T-helper 2 cell treated with Interferon-gamma antibody and Interleukin-4, amounts not matched to agents 5 μg/mL and 100 μg/mL, for 36 hours (primary cell): ENCODE data around the gene NIPAL1.

ENCODE experiments used
- DNase-seq: peaks from one replicate; pipeline ENCODE4 v3.0.0; 2021; ENCODE audit warnings: low spot score
- H3K27ac Mint-ChIP-seq: one replicate; pipeline ENCODE4 v1.8.0; 2021; ENCODE audit warnings: mild to moderate bottlenecking, mixed read lengths
- H3K27me3 Mint-ChIP-seq: one replicate; pipeline ENCODE4 v1.8.0; 2021; ENCODE audit warnings: low read depth, mixed read lengths
- H3K36me3 Mint-ChIP-seq: one replicate; pipeline ENCODE4 v1.8.0; 2021; ENCODE audit warnings: low read depth, mixed read lengths
- H3K4me1 Mint-ChIP-seq: one replicate; pipeline ENCODE4 v1.8.0; 2021; ENCODE audit warnings: low read depth, mixed read lengths
- H3K4me3 Mint-ChIP-seq: one replicate; pipeline ENCODE4 v1.8.0; 2022; ENCODE audit warnings: mild to moderate bottlenecking, moderate library complexity, mixed read lengths
- H3K9me3 Mint-ChIP-seq: one replicate; pipeline ENCODE4 v1.8.0; 2021; ENCODE audit warnings: mixed read lengths

The NIPAL1 gene

GRCh38 chr4:48012824-48013223, 3.7 kb upstream of the NIPAL1 start:
- Mint-ChIP-seq H3K27me3 (peaks cover 18% of the 10 kb centered on the region), H3K27ac (no peak overlapping the region), H3K4me1 (peaks cover 10% of the 10 kb centered on the region), H3K9me3 (peaks cover 18% of the 10 kb centered on the region), H3K4me3 (no peak overlapping the region), H3K36me3 (no peaks in the 10 kb centered on the region)
- no peak for DNase-seq

- Mint-ChIP-seq H3K9me3 (peaks cover 12% of the 10 kb centered on the region), H3K4me3 (no peak overlapping the region), H3K27me3 (peaks cover 39% of the 10 kb centered on the region), H3K36me3 (no peaks in the 10 kb centered on the region), H3K27ac (no peak overlapping the region), H3K4me1 (peaks cover 10% of the 10 kb centered on the region)
- DNase-seq = no peak
These were observed 1.4 kb upstream of the NIPAL1 start for GRCh38 chr4:48015216-48015615.

- Mint-ChIP-seq H3K4me1 (peaks cover 10% of the 10 kb centered on the region), H3K4me3 (peak overlapping the region; percentile 71), H3K27ac (no peak overlapping the region), H3K27me3 (peaks cover 41% of the 10 kb centered on the region), H3K36me3 (no peaks in the 10 kb centered on the region), H3K9me3 (peaks cover 9% of the 10 kb centered on the region)
- no peak for DNase-seq
These were observed 894 bp upstream of the NIPAL1 start for GRCh38 chr4:48015678-48016077.

- no peak overlapping the region for H3K27ac Mint-ChIP-seq
These were observed 568 bp downstream of the NIPAL1 start for GRCh38 chr4:48017108-48017571.

GRCh38 chr4:48018112-48018511, 1.5 kb downstream of the NIPAL1 start:
- H3K4me3 Mint-ChIP-seq = no peak overlapping the region
- H3K27ac Mint-ChIP-seq = no peak overlapping the region
- peaks cover 13% of the 10 kb centered on the region for H3K4me1 Mint-ChIP-seq
- DNase-seq = no peak
- H3K36me3 Mint-ChIP-seq = no peaks in the 10 kb centered on the region
- no peaks in the 10 kb centered on the region for H3K9me3 Mint-ChIP-seq
- peaks cover 55% of the 10 kb centered on the region for H3K27me3 Mint-ChIP-seq

More at GRCh38 chr4:48017108-48017571, 568 bp downstream of the NIPAL1 start:
- peak; percentile 57 for DNase-seq
- Mint-ChIP-seq H3K4me3 (peak overlapping the region; percentile 53), H3K27me3 (peaks cover 48% of the 10 kb centered on the region), H3K9me3 (no peaks in the 10 kb centered on the region), H3K4me1 (peaks cover 13% of the 10 kb centered on the region), H3K36me3 (no peaks in the 10 kb centered on the region)

GRCh38 chr4:48021100-48021499, 4.5 kb downstream of the NIPAL1 start:
- DNase-seq = no peak
- no peaks in the 10 kb centered on the region for H3K9me3 Mint-ChIP-seq
- H3K27me3 Mint-ChIP-seq = peaks cover 54% of the 10 kb centered on the region
- no peak overlapping the region for H3K4me3 Mint-ChIP-seq
- H3K36me3 Mint-ChIP-seq = no peaks in the 10 kb centered on the region
- H3K4me1 Mint-ChIP-seq = peaks cover 9% of the 10 kb centered on the region
- no peak overlapping the region for H3K27ac Mint-ChIP-seq

GRCh38 chr4:48022192-48022799, 5.7 kb downstream of the NIPAL1 start:
- Mint-ChIP-seq H3K27me3 (peaks cover 52% of the 10 kb centered on the region), H3K4me3 (no peak overlapping the region), H3K36me3 (no peaks in the 10 kb centered on the region), H3K9me3 (no peaks in the 10 kb centered on the region), H3K4me1 (peaks cover 6% of the 10 kb centered on the region), H3K27ac (no peak overlapping the region)
- no peak for DNase-seq

GRCh38 chr4:48024522-48024921, 8.0 kb downstream of the NIPAL1 start:
- Mint-ChIP-seq H3K4me3 (no peak overlapping the region), H3K27ac (no peak overlapping the region)

GRCh38 chr4:48025005-48025404, 8.4 kb downstream of the NIPAL1 start:
- peaks cover 41% of the 10 kb centered on the region for H3K27me3 Mint-ChIP-seq
- no peaks in the 10 kb centered on the region for H3K9me3 Mint-ChIP-seq
- no peak for DNase-seq
- no peak overlapping the region for H3K27ac Mint-ChIP-seq
- peaks cover 15% of the 10 kb centered on the region for H3K4me1 Mint-ChIP-seq
- no peaks in the 10 kb centered on the region for H3K36me3 Mint-ChIP-seq
- no peak overlapping the region for H3K4me3 Mint-ChIP-seq

More at GRCh38 chr4:48024522-48024921, 8.0 kb downstream of the NIPAL1 start:
- Mint-ChIP-seq H3K4me1 (peaks cover 15% of the 10 kb centered on the region), H3K9me3 (no peaks in the 10 kb centered on the region), H3K36me3 (no peaks in the 10 kb centered on the region), H3K27me3 (peaks cover 42% of the 10 kb centered on the region)
- no peak for DNase-seq

- H3K36me3 Mint-ChIP-seq = no peaks in the 10 kb centered on the region
- no peaks in the 10 kb centered on the region for H3K9me3 Mint-ChIP-seq
- no peak overlapping the region for H3K4me3 Mint-ChIP-seq
- no peak overlapping the region for H3K27ac Mint-ChIP-seq
- peaks cover 12% of the 10 kb centered on the region for H3K4me1 Mint-ChIP-seq
- peaks cover 31% of the 10 kb centered on the region for H3K27me3 Mint-ChIP-seq
- no peak for DNase-seq
These were observed 11.1 kb downstream of the NIPAL1 start for GRCh38 chr4:48027653-48028052.

GRCh38 chr4:48028696-48029095, 12.1 kb downstream of the NIPAL1 start:
- H3K36me3 Mint-ChIP-seq = no peaks in the 10 kb centered on the region
- no peak overlapping the region for H3K27ac Mint-ChIP-seq
- peaks cover 29% of the 10 kb centered on the region for H3K27me3 Mint-ChIP-seq
- no peak overlapping the region for H3K4me3 Mint-ChIP-seq
- peaks cover 12% of the 10 kb centered on the region for H3K4me1 Mint-ChIP-seq
- no peak for DNase-seq
- H3K9me3 Mint-ChIP-seq = no peaks in the 10 kb centered on the region

- peaks cover 23% of the 10 kb centered on the region for H3K27me3 Mint-ChIP-seq
- H3K27ac Mint-ChIP-seq = no peak overlapping the region
- H3K4me3 Mint-ChIP-seq = no peak overlapping the region
- H3K9me3 Mint-ChIP-seq = no peaks in the 10 kb centered on the region
- peaks cover 14% of the 10 kb centered on the region for H3K4me1 Mint-ChIP-seq
- no peak for DNase-seq
- no peaks in the 10 kb centered on the region for H3K36me3 Mint-ChIP-seq
These were observed 13.9 kb downstream of the NIPAL1 start for GRCh38 chr4:48030470-48030869.

GRCh38 chr4:48031802-48032525, 15.4 kb downstream of the NIPAL1 start:
- H3K27me3 Mint-ChIP-seq = peaks cover 25% of the 10 kb centered on the region
- no peaks in the 10 kb centered on the region for H3K36me3 Mint-ChIP-seq
- H3K9me3 Mint-ChIP-seq = peaks cover under 1% of the 10 kb centered on the region
- no peak overlapping the region for H3K4me3 Mint-ChIP-seq
- no peak for DNase-seq
- peaks cover 18% of the 10 kb centered on the region for H3K4me1 Mint-ChIP-seq
- no peak overlapping the region for H3K27ac Mint-ChIP-seq

- no peak for DNase-seq
- peaks cover 3% of the 10 kb centered on the region for H3K9me3 Mint-ChIP-seq
- peaks cover 24% of the 10 kb centered on the region for H3K27me3 Mint-ChIP-seq
- no peaks in the 10 kb centered on the region for H3K36me3 Mint-ChIP-seq
- peaks cover 17% of the 10 kb centered on the region for H3K4me1 Mint-ChIP-seq
- H3K4me3 Mint-ChIP-seq = no peak overlapping the region
- no peak overlapping the region for H3K27ac Mint-ChIP-seq
These were observed 16.1 kb downstream of the NIPAL1 start for GRCh38 chr4:48032721-48033120.
